GM23248 (cell line): ENCODE results near the gene IKZF2.

ENCODE experiments used
- EZH2 ChIP-seq: fragments of 200-600 bp; sonication (generic); IDR thresholded peaks from 2 replicates; pipeline ENCODE4 v1.6.1; 2018; ENCODE audit warnings: antibody characterized with exemption, mild to moderate bottlenecking; ENCODE audit not compliant: insufficient read depth, poor library complexity, severe bottlenecking
- EZH2phosphoT487 ChIP-seq: fragments of 200-600 bp; sonication (generic); IDR thresholded peaks from 2 replicates; pipeline ENCODE4 v1.6.1; 2018; ENCODE audit warnings: antibody characterized with exemption, moderate library complexity, mild to moderate bottlenecking, low read depth; ENCODE audit not compliant: insufficient read depth

GRCh38 chr2:213187386-213187785, 36.0 kb upstream of the IKZF2 start:
- TF ChIP-seq EZH2 (no peak), EZH2phosphoT487 (no peak)
